Activated naive CD8-positive, alpha-beta T cell treated with anti-CD3 and anti-CD28 coated beads, Interleukin-2, amount 50 U/mL, for 24 hours (primary cell): Measurements from ENCODE around the gene FAM185A.

Experiments
- ATAC-seq: fragments of 150-1000 bp; cut with Tn5 transposase; one replicate; pipeline ENCODE4 v1.10.0; 2021
- DNase-seq: peaks from one replicate; pipeline ENCODE4 v3.0.0; 2021
- H3K27ac Mint-ChIP-seq: one replicate; pipeline ENCODE4 v1.8.0; 2021; ENCODE audit warnings: mild to moderate bottlenecking, mixed read lengths
- H3K27me3 Mint-ChIP-seq: one replicate; pipeline ENCODE4 v1.8.0; 2021; ENCODE audit warnings: mixed read lengths
- H3K36me3 Mint-ChIP-seq: one replicate; pipeline ENCODE4 v1.8.0; 2021; ENCODE audit warnings: low read depth, mixed read lengths
- H3K4me1 Mint-ChIP-seq: one replicate; pipeline ENCODE4 v1.8.0; 2021; ENCODE audit warnings: mixed read lengths
- H3K4me3 Mint-ChIP-seq: one replicate; pipeline ENCODE4 v1.8.0; 2021; ENCODE audit warnings: mild to moderate bottlenecking, moderate library complexity, mixed read lengths
- H3K9me3 Mint-ChIP-seq: one replicate; pipeline ENCODE4 v1.8.0; 2021; ENCODE audit warnings: mixed read lengths

Gene FAM185A

DNA sequence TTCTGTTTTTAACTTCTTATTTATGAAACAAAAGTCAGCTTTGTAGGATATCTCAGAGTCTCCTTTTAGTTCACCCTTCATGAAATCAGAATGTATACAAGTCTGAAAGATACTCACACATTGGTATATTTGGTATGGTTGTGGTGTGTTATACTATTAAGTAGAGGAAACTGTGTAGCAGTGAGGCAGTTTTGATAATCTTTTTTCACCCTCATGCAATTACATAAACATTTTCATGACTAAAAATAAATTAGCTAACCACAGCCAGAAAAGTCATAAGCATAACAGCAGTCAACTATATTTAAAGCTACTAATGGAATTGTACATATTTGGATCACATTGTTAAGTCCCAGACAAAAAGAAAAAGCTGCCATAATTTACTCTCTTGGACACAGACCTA is 62.1 kb downstream of the FAM185A start:
- no peak overlapping the region for H3K4me3 Mint-ChIP-seq
- H3K27me3 Mint-ChIP-seq = no peaks in the 10 kb centered on the region
- no peaks in the 10 kb centered on the region for H3K9me3 Mint-ChIP-seq
- H3K4me1 Mint-ChIP-seq = peaks cover 12% of the 10 kb centered on the region
- no peak for ATAC-seq
- DNase-seq = no peak
- H3K36me3 Mint-ChIP-seq = peaks cover 1% of the 10 kb centered on the region
- no peak overlapping the region for H3K27ac Mint-ChIP-seq

DNA sequence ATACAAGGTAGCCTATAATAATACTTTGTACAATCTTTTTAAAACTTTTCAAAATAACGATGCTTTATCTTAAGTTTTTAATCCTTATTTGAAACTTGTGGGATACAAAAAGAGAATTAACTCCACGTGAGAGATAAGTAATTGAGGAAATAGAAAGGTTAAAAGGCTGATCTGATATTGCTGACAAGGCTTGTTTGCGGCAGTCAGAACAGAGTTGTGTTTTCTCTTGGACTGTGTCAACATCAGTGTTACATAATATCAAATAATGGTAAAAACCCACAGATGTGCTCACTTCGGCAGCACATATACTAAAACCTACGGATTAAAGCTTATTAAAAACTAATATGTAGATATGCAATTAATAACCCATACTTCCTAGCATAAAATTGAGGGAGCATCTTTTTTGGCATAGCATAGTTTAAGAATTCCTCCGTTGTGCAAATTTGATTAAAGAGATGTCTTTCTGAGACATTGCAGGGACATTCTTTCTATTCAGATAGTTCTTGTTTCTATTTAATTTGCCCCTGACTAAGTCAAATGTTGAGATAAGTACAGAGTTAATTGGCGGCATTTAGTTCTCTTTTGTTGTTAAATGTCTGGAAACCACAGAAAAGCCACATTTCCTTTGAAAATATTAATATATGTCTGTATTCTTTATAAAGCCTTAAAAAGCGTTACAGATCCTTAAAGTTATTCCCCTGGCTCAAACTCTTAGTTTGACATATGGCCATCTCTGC is 63.3 kb downstream of the FAM185A start:
- Mint-ChIP-seq H3K27ac (no peak overlapping the region), H3K4me3 (no peak overlapping the region)

DNA sequence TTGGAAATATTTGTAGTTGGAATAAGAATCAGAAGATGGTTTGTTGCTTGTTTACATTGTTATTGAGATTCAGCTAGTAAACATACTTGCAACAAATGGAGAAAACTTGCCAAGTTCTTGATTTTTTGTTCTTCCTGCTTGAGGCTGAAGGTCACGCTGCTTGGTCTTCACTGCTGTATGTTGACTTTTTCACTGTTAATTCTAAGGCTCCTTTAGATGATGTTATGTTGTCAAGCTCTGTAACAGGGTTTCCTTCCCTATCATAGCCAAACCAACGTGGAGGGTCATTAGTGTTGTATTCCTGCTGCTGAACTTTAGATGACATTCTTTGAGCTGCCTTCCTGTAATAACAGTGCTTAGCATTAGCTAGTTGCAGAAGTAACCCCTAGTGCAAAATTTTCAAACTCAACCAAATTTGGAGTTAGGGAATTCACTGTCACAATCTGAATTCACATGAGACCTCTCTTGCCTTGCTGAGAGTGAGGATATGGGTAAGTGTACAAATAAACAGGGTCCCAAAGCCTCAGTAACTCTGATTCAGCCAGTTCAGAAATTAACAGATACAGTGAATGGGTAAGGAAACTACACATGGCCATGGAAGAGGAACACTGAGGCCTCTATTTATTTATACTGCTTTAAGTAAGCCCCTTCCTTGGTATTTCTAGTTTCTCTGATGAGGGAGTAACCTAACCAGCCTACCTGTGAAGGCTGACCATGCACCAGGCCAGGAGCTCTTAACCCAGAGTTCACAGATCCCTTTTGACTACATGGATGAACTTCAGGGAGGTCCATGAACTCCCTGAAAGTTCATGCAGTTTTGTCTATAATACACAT is 64.6 kb downstream of the FAM185A start:
- peak overlapping the region; percentile 29 for H3K27ac Mint-ChIP-seq
- no peak overlapping the region for H3K4me3 Mint-ChIP-seq

More for the DNA sequence above, 63.3 kb downstream of the FAM185A start:
- DNase-seq (no peak), ATAC-seq (no peak)
- H3K27me3 Mint-ChIP-seq = no peaks in the 10 kb centered on the region
- peaks cover 12% of the 10 kb centered on the region for H3K4me1 Mint-ChIP-seq
- H3K36me3 Mint-ChIP-seq = peaks cover 1% of the 10 kb centered on the region
- H3K9me3 Mint-ChIP-seq = no peaks in the 10 kb centered on the region

DNA sequence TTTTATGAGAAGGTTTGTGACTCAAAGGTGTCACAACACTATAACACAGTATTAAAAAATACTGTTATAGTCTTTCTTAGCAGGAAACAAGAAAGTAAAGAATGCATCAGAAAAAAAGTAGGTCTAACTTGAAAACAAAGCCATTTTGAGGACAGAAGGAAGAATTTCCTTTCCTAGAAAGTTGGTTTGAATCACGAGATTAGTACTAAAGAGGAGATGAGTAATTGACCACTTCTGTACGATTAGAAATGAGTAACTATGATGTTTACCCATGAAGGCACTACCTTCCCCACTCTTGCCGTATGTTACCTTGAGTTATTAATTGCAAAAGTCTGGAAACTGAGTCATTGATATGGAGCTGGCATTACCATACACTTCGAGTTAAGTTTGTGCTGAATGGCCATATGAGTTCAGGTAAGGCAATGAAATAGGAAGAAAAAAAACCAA is 65.2 kb downstream of the FAM185A start:
- H3K9me3 Mint-ChIP-seq = no peaks in the 10 kb centered on the region
- H3K27ac Mint-ChIP-seq = no peak overlapping the region
- ATAC-seq (peak; percentile 86), DNase-seq (no peak)
- peaks cover 12% of the 10 kb centered on the region for H3K4me1 Mint-ChIP-seq
- H3K4me3 Mint-ChIP-seq = no peak overlapping the region
- H3K36me3 Mint-ChIP-seq = peaks cover 5% of the 10 kb centered on the region
- H3K27me3 Mint-ChIP-seq = no peaks in the 10 kb centered on the region

More for the DNA sequence above, 64.6 kb downstream of the FAM185A start:
- no peak for DNase-seq
- H3K36me3 Mint-ChIP-seq = peaks cover 1% of the 10 kb centered on the region
- H3K9me3 Mint-ChIP-seq = no peaks in the 10 kb centered on the region
- H3K4me1 Mint-ChIP-seq = peaks cover 12% of the 10 kb centered on the region
- ATAC-seq = peak; percentile 31
- H3K27me3 Mint-ChIP-seq = no peaks in the 10 kb centered on the region

DNA sequence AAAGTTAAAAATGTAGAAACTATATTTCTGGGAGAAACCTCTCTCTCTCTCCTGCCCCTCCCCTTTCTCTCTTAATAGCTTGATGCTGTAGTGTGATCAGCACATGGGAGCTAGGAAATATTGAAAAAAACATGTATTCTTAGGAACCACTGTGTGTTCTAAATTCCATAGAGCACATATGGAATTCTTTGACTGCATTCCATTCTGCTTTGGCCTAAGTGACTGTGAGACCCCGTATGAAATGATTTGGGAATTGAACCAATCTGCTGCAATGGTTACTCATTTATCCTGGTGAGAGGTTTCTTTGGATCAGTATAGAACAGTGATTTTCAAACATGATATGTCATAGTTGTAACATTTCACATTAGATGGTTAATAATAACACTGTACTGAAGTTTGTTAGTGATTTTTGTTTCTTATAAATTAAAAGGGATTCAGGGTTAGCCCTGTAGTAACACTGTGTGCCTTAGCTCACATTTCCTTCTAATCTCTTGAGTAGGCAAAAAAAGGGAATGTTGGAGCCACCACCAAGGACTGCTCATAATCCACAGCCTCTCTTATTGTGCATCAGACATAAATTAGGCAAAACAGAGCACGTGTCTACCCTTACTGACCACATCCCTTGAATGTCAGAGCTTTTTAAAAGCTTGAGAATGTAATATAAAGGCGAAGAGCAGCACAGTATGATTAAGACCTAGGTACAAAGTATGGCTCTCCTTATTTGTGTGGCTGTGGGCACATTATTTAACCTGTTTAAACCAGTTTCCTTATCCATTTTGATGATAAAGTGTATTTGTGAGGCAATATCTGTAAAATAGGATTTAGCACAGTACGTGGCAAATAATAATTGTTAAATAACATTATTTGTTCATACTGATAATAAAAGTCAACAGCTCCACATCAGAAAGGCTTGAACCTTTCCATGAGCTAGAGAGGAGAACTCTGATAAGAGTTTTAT is 69.1 kb downstream of the FAM185A start:
- Mint-ChIP-seq H3K36me3 (peaks cover 7% of the 10 kb centered on the region), H3K9me3 (no peaks in the 10 kb centered on the region), H3K27me3 (no peaks in the 10 kb centered on the region), H3K4me1 (peaks cover 12% of the 10 kb centered on the region), H3K27ac (no peak overlapping the region), H3K4me3 (no peak overlapping the region)
- ATAC-seq (no peak), DNase-seq (no peak)

DNA sequence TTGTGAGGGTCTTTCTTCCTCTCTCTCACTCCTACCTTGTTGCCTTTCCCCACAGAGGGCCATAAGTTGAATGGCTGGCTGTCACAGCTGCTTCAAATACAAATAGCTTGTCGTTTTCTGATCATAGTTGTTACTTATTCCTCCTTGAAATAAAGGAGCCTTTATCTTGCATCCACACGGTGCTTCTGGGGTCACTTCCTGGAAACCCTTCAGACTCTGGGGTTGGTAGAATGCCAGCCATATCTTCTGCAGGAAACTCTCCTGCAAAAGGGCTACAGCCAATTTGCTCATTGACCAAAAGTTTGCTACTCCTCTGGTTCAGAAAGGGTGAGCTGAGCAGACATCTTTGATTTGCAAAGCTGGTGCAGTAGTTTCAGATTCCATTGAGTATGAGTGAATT is 70.4 kb downstream of the FAM185A start:
- DNase-seq = no peak
- ATAC-seq = no peak
- Mint-ChIP-seq H3K4me1 (peaks cover 2% of the 10 kb centered on the region), H3K27me3 (no peaks in the 10 kb centered on the region), H3K4me3 (no peak overlapping the region), H3K9me3 (no peaks in the 10 kb centered on the region), H3K27ac (no peak overlapping the region), H3K36me3 (peaks cover 7% of the 10 kb centered on the region)

DNA sequence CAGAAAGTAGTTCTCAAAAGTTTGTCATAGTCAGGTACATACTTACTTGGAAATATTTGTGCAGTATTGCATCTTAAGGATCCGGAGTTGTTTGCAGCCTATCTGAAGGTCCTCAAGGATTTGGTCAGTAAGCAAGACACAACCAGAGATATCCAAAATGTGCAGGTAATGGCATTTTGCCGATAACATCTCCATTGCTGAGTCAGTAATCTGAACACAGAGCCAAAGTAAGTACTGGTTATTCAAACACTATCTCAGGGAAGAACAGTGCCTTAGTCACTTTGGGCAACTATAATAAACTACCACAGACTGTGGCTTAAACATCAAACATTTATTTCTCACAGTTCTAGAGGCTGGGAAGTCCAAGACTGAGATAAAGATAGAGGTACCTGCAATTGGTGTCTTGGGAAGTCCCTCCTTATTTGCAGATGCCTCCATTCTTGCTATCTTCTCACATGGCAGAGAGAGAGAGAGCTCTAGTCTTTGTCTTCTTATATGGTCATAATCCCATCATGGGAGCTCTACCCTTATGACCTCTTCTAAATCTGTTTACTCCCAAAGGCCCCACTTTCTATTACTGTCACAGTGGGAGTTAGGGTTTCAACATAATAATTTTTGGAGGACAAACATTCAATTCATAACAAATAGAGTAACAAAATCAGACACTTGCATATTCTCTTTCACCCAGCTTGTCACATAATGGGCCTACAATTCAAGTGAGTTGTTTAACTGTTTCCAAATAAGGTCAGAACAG is 73.4 kb downstream of the FAM185A start:
- Mint-ChIP-seq H3K27ac (no peak overlapping the region), H3K9me3 (no peaks in the 10 kb centered on the region), H3K27me3 (no peaks in the 10 kb centered on the region), H3K36me3 (peaks cover 7% of the 10 kb centered on the region), H3K4me1 (no peaks in the 10 kb centered on the region), H3K4me3 (no peak overlapping the region)
- ATAC-seq = no peak
- no peak for DNase-seq

DNA sequence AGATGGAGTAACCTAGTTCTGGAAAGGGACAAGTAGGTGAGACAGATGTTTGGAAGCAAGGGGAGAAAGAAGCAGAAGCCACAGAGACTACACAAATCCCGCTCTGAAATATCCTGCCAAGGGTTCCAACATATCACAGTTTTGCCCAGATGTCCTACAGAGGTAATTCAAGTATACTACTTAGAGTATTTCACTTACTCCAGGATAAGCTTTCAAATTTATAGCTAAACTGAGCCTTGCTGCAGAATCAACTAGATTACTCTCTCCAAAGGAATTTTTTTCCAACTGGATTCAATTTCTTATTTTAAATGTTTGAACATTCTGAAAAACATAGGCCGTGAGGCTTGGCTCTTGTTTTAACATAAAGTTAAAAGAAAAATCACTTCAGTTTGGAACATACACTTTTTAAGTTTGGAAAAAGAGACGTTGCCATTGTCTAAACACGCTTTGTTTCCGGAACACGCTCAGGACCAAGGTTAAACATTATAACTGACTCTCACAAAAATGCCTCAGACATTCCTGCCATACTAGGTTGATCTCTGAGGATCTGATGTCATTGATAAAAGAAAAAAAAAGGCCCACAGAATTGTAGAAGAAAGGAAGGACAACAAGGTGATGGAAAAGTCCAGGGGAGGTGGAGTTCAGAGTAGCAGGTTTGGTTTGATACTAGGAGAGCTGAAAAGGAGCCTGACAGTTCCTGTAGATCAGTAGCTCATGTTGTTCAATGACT is 74.8 kb downstream of the FAM185A start:
- no peak for ATAC-seq
- H3K36me3 Mint-ChIP-seq = peaks cover 11% of the 10 kb centered on the region

DNA sequence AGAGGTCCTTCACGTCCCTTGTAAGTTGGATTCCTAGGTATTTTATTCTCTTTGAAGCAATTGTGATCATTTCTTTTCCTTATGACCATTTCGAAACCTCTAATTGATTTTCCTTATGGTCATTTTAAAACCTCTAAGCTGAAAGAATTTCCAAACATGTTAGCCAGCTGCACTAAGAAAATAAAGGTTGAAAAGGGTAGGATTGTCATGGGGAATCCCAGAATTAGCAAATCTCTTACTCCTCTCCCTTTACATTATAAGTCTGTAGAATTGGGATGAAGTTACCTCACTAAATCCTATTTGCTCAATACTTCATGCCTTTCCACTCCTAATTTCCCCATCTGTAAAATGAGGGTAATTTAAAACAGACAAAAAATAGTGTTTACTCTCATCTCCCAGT is 79.5 kb downstream of the FAM185A start:
- no peaks in the 10 kb centered on the region for H3K9me3 Mint-ChIP-seq
- no peak overlapping the region for H3K4me3 Mint-ChIP-seq
- H3K27me3 Mint-ChIP-seq = no peaks in the 10 kb centered on the region
- H3K4me1 Mint-ChIP-seq = peaks cover 1% of the 10 kb centered on the region
- peaks cover 4% of the 10 kb centered on the region for H3K36me3 Mint-ChIP-seq
- no peak overlapping the region for H3K27ac Mint-ChIP-seq
- ATAC-seq = no peak
- DNase-seq = no peak

More for the DNA sequence above, 74.8 kb downstream of the FAM185A start:
- Mint-ChIP-seq H3K27ac (no peak overlapping the region), H3K27me3 (no peaks in the 10 kb centered on the region), H3K4me3 (no peak overlapping the region), H3K4me1 (no peaks in the 10 kb centered on the region), H3K9me3 (no peaks in the 10 kb centered on the region)
- DNase-seq = no peak

DNA sequence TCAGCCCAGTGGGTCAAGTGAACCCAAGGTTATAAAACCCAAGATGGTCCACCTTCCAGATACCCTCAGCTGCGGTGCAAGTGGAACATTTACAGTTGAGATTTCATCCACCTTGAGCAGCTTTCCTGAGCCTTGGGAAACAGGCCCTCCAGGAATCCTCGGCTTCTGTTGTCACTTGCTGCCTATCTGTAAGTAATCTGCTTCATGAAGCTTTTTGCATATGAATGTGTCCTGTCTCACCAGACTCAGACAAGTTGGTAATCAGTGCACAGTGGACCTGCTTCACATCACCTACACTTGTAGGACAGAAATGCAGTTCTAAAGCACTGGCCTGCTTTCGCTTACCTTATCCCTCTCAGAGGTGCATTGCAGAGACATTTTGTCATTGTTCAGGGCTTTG is 80.3 kb downstream of the FAM185A start:
- DNase-seq = no peak
- Mint-ChIP-seq H3K36me3 (peaks cover 4% of the 10 kb centered on the region), H3K27me3 (no peaks in the 10 kb centered on the region), H3K9me3 (no peaks in the 10 kb centered on the region), H3K4me1 (peaks cover 1% of the 10 kb centered on the region), H3K4me3 (no peak overlapping the region), H3K27ac (no peak overlapping the region)
- ATAC-seq = no peak

DNA sequence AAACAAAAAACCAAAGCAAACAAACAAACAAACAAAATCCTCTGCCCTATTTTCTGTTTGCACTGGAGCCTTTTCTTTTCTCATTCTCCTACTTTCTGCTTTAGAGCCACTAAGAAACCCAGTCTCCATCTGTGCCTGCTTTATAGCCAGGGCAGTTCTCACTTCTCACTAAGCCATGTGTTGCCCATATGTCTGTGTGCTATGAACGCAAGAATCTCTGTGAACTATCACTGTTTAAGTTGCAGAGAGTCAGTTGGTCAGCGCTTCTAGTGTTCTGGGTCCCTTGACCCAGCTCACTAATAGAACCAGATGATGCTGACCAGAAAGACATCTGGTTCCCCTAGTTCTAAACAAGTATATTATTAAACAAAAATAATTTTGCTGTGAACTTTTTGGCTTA is 81.4 kb downstream of the FAM185A start:
- no peaks in the 10 kb centered on the region for H3K9me3 Mint-ChIP-seq
- no peaks in the 10 kb centered on the region for H3K27me3 Mint-ChIP-seq
- H3K4me1 Mint-ChIP-seq = peaks cover 9% of the 10 kb centered on the region
- H3K36me3 Mint-ChIP-seq = peaks cover 5% of the 10 kb centered on the region
- DNase-seq (no peak), ATAC-seq (no peak)
- no peak overlapping the region for H3K4me3 Mint-ChIP-seq
- H3K27ac Mint-ChIP-seq = no peak overlapping the region

DNA sequence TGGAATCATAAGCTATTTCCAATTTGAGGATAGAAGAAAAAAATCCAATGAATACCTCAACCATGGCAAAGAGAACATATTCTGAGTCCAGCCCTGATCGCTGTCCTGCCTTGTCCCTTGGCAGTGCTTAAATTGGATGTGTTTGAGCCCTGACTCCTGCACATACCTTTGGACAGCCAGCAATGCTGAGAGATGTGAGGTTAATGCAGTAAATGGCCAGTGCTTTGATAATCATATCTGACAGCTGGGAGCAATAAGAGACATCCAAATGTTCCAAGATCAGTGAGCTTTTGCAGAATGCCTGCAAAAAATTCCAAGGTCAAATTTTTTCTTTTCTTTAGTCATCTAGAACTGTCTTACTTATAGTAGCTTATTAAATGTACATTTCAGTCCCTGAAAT is 83.9 kb downstream of the FAM185A start:
- Mint-ChIP-seq H3K36me3 (peaks cover 13% of the 10 kb centered on the region), H3K4me3 (no peak overlapping the region), H3K27me3 (no peaks in the 10 kb centered on the region), H3K4me1 (peaks cover 20% of the 10 kb centered on the region), H3K27ac (no peak overlapping the region), H3K9me3 (no peaks in the 10 kb centered on the region)
- ATAC-seq = no peak
- no peak for DNase-seq

DNA sequence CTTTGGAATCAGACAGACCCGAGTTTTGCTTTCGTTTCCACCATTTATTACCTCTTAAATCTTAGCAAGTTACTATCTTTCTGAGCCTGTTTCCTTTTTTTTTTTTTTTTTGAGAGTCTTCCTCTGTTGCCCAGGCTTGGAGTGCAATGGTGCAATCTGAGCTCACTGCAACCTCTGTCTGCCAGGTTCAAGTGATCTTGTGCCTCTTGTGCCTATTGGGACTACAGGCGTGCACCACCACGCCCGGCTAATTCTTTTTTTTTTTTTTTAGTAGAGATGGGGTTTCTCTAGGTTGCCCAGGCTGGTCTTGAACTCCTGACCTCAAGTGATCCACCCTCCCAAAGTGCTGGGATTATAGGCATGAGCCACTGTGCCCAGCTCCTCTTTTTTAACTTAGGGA is 84.5 kb downstream of the FAM185A start:
- Mint-ChIP-seq H3K27me3 (no peaks in the 10 kb centered on the region), H3K36me3 (peaks cover 11% of the 10 kb centered on the region), H3K27ac (no peak overlapping the region), H3K4me3 (no peak overlapping the region), H3K9me3 (no peaks in the 10 kb centered on the region), H3K4me1 (peaks cover 20% of the 10 kb centered on the region)
- DNase-seq (no peak), ATAC-seq (no peak)
